Measurements from ENCODE around the gene CPED1. TPM values are rescaled to one million over a fixed set of nuclear protein-coding genes. Genes with fewer than 3 reads are reported as not detected.

The CPED1 gene
- total RNA-seq, 2 donors from 2014 or later: not detected

DNA sequence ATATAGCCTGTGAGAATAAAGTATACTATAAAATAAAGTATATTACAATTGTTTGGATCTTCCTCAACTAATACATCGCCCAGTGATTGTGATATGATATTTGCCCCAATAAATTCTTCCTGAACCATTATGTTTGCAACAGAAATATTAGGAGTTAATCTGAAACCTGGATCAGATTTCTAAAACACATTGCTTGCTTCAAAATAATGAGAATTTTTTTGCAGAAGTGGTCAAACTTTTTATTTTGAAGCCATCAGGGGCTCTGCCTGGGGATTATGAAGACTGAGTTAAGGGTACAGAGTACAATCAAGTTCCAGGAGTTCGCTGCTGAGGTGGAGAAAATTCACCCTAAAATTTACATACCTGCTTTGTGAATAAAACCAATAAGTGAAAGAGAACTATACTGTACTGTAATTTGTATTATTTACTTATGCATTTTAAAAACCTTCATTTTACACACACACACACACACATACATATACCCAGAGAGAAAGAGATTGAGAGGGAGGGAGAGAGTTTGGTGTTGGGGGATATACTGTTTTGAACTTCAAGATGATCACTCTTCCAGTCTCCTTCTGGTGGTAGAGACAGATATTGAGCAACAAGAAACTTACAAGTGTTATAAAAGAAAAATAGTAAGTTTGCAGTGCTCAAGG is 91.9 kb downstream of the CPED1 start:
- no peaks in the 10 kb centered on the region for H3K36me3 Mint-ChIP-seq (ENCODE audit: low read depth)
- no peaks in the 10 kb centered on the region for H3K9me3 Mint-ChIP-seq
- H3K4me1 Mint-ChIP-seq: no peaks in the 10 kb centered on the region
- H3K4me3 Mint-ChIP-seq: no peak overlapping the region
- no peak for ATAC-seq (replicated peaks)
- peaks cover 13% of the 10 kb centered on the region for H3K27me3 Mint-ChIP-seq
- no peak overlapping the region for H3K27ac Mint-ChIP-seq

DNA sequence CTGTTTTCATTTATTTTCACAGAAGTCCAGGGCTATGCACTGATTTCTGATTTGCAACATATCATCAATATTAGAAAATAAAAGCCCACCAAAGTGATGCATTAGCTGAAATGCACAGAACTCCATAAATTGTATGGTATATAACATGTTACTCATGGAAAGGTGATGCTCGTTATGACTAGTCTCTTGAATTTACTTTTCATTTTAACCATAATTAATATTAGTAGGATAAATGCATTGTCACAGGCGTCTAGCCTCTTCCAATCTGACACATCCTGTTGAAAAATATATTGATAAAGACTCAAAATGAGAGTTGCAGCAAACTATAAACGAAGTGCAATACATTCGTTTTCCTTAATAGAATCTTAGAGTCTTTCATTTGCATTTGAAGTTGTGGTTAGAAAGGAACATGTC is 92.4 kb downstream of the CPED1 start:
- Mint-ChIP-seq H3K27ac (no peak overlapping the region), H3K4me3 (no peak overlapping the region), H3K36me3 (ENCODE audit: low read depth) (no peaks in the 10 kb centered on the region), H3K4me1 (no peaks in the 10 kb centered on the region), H3K27me3 (peaks cover 13% of the 10 kb centered on the region), H3K9me3 (no peaks in the 10 kb centered on the region)
- ATAC-seq (replicated peaks): no peak

- Mint-ChIP-seq H3K36me3 (ENCODE audit: low read depth) (no peaks in the 10 kb centered on the region), H3K4me1 (no peaks in the 10 kb centered on the region), H3K27ac (no peak overlapping the region), H3K4me3 (no peak overlapping the region), H3K9me3 (no peaks in the 10 kb centered on the region), H3K27me3 (peaks cover 13% of the 10 kb centered on the region)
- ATAC-seq (replicated peaks): peak; percentile 73
Measured at GRCh38 chr7:121081327-121081936, 92.9 kb downstream of the CPED1 start.

GRCh38 chr7:121082400-121083101 is 94.0 kb downstream of the CPED1 start:
- H3K4me1 Mint-ChIP-seq: no peaks in the 10 kb centered on the region
- no peaks in the 10 kb centered on the region for H3K36me3 Mint-ChIP-seq (ENCODE audit: low read depth)
- no peaks in the 10 kb centered on the region for H3K9me3 Mint-ChIP-seq
- ATAC-seq (replicated peaks): no peak
- H3K27ac Mint-ChIP-seq: no peak overlapping the region
- no peak overlapping the region for H3K4me3 Mint-ChIP-seq
- H3K27me3 Mint-ChIP-seq: peaks cover 10% of the 10 kb centered on the region

GRCh38 chr7:121083138-121083789 is 94.8 kb downstream of the CPED1 start:
- peaks cover 10% of the 10 kb centered on the region for H3K27me3 Mint-ChIP-seq

GRCh38 chr7:121083790-121084251 is 95.3 kb downstream of the CPED1 start:
- no peaks in the 10 kb centered on the region for H3K9me3 Mint-ChIP-seq
- H3K36me3 Mint-ChIP-seq (ENCODE audit: low read depth): no peaks in the 10 kb centered on the region
- no peak for ATAC-seq (replicated peaks)
- H3K27ac Mint-ChIP-seq: no peak overlapping the region
- H3K4me1 Mint-ChIP-seq: no peaks in the 10 kb centered on the region
- H3K4me3 Mint-ChIP-seq: no peak overlapping the region
- peaks cover 7% of the 10 kb centered on the region for H3K27me3 Mint-ChIP-seq

More at GRCh38 chr7:121083138-121083789, 94.8 kb downstream of the CPED1 start:
- Mint-ChIP-seq H3K9me3 (no peaks in the 10 kb centered on the region), H3K27ac (no peak overlapping the region), H3K4me3 (no peak overlapping the region), H3K4me1 (no peaks in the 10 kb centered on the region), H3K36me3 (ENCODE audit: low read depth) (no peaks in the 10 kb centered on the region)
- ATAC-seq (replicated peaks): no peak

- Mint-ChIP-seq H3K27ac (no peak overlapping the region), H3K36me3 (ENCODE audit: low read depth) (no peaks in the 10 kb centered on the region), H3K4me3 (no peak overlapping the region), H3K27me3 (peaks cover 3% of the 10 kb centered on the region), H3K4me1 (no peaks in the 10 kb centered on the region), H3K9me3 (no peaks in the 10 kb centered on the region)
- ATAC-seq (replicated peaks): no peak
Measured at GRCh38 chr7:121084256-121084655, 95.7 kb downstream of the CPED1 start.

DNA sequence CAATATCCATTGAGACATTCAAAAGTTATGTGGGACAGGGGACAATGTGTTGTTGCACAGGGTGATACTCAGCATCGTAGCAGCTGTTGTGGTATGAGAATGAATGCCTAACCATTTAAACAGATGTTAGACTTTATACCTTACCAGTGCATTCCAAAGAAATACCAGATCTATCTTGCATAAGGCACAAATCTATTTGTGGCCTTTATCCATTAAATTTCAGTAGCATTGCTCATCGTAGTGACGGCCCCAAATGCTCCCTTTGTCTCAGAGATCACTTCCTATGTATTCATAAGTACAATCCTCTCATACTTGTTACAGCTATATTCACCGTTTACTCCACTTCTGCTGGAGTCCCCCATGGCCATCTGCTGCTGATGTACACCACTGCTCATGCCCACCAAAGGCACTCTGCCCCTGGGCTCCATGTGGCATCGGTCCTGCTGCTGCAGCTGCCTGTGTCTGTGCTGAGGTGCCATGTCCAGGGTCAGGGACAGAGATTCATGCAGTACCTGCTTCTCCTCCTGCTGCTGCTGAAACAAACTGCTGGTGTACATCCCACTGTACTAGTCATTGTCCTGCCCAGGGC is 96.3 kb downstream of the CPED1 start:
- Mint-ChIP-seq H3K27ac (no peak overlapping the region), H3K4me3 (no peak overlapping the region), H3K36me3 (ENCODE audit: low read depth) (no peaks in the 10 kb centered on the region), H3K9me3 (no peaks in the 10 kb centered on the region), H3K4me1 (no peaks in the 10 kb centered on the region), H3K27me3 (peaks cover 3% of the 10 kb centered on the region)
- ATAC-seq (replicated peaks): no peak

DNA sequence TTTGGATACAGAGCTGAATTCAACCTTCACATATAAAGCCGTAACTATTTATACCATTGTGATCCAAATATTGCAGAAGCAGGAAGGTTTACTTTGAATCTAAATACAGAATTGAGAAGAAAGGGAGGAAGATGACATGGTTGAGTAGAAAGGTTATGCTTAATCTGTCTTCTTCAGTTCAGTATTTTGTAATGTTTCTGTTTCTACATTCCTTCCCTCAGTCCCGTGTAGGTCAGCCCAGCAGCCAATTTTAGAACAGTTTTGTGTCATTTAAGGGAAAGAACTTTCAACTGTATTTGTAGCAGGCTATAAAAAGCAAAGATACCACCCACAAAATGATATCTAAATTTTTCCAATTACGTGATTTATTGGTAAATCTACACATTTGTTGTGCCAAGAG is 97.4 kb downstream of the CPED1 start:
- no peak for ATAC-seq (replicated peaks)
- H3K36me3 Mint-ChIP-seq (ENCODE audit: low read depth): no peaks in the 10 kb centered on the region
- no peaks in the 10 kb centered on the region for H3K4me1 Mint-ChIP-seq
- H3K27ac Mint-ChIP-seq: no peak overlapping the region
- H3K4me3 Mint-ChIP-seq: no peak overlapping the region
- H3K9me3 Mint-ChIP-seq: no peaks in the 10 kb centered on the region
- peaks cover 3% of the 10 kb centered on the region for H3K27me3 Mint-ChIP-seq

DNA sequence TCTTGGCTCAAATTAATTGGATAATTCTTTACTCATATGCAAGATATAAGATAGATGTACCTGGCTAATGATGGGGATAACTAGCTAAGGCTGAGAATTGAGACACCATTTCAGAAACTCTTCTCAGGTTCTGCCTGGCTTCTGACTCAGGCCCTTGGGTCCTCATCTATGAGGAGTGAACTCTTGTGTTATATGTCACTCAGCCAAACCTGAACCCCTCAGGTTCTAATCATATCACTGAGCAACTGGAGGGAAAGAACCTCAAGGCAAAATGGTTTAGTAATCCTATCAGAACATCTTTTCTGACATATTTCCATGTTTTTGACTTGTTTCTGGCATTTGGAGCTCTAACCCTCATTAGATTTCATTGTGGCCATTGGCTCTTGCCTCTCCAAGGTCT is 100.4 kb downstream of the CPED1 start:
- Mint-ChIP-seq H3K4me3 (no peak overlapping the region), H3K9me3 (no peaks in the 10 kb centered on the region), H3K27ac (no peak overlapping the region), H3K27me3 (peaks cover 4% of the 10 kb centered on the region), H3K4me1 (no peaks in the 10 kb centered on the region), H3K36me3 (ENCODE audit: low read depth) (no peaks in the 10 kb centered on the region)
- ATAC-seq (replicated peaks): no peak

GRCh38 chr7:121094829-121095228 is 106.3 kb downstream of the CPED1 start:
- Mint-ChIP-seq H3K27me3 (peaks cover 4% of the 10 kb centered on the region), H3K9me3 (no peaks in the 10 kb centered on the region), H3K4me3 (no peak overlapping the region), H3K36me3 (ENCODE audit: low read depth) (no peaks in the 10 kb centered on the region), H3K4me1 (no peaks in the 10 kb centered on the region), H3K27ac (no peak overlapping the region)
- ATAC-seq (replicated peaks): no peak

DNA sequence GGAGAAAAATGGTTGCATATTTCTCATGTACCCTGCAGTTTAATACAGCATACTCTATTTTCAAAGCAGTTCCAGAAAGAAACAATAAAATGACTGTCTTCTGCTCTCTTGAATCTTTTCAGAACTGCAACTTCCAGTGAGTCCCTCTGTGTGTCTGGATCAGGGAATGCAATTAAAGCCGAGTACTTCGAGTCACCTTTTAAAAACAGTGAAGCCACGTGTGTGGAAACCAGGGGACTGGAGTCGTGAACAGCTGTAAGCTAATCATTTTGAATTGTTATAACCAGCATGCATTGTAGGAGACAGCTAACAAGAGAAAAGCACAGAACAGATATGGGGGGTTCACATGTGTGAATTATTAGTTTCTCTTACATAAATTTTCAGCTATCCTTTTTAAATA is 109.1 kb downstream of the CPED1 start:
- no peaks in the 10 kb centered on the region for H3K36me3 Mint-ChIP-seq (ENCODE audit: low read depth)
- H3K4me1 Mint-ChIP-seq: no peaks in the 10 kb centered on the region
- no peak overlapping the region for H3K27ac Mint-ChIP-seq
- H3K9me3 Mint-ChIP-seq: no peaks in the 10 kb centered on the region
- ATAC-seq (replicated peaks): no peak
- no peak overlapping the region for H3K4me3 Mint-ChIP-seq
- H3K27me3 Mint-ChIP-seq: no peaks in the 10 kb centered on the region

- H3K27me3 Mint-ChIP-seq: peaks cover 4% of the 10 kb centered on the region
- H3K9me3 Mint-ChIP-seq: no peaks in the 10 kb centered on the region
- no peak overlapping the region for H3K27ac Mint-ChIP-seq
- H3K4me1 Mint-ChIP-seq: no peaks in the 10 kb centered on the region
- H3K4me3 Mint-ChIP-seq: no peak overlapping the region
- no peaks in the 10 kb centered on the region for H3K36me3 Mint-ChIP-seq (ENCODE audit: low read depth)
- no peak for ATAC-seq (replicated peaks)
Measured at GRCh38 chr7:121099572-121099971, 111.1 kb downstream of the CPED1 start.

DNA sequence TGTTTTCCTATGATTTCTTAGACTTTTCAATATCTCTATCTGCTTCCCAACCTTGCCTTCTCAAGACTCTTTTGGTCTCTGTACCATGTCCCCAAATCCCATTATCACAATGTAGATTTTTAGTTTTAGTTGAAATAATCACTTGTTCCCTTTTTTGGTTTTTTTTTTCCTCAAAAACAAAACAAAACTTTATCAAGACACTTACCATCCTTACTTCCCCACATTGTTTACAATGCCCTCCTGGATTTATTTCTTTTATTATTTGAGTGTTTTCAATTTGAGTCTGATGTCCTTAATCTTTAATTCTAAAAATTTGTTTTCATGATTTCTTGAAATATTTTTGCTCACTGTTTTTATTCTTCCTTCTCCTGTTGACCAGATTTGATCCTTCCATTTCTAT is 112.6 kb downstream of the CPED1 start:
- H3K9me3 Mint-ChIP-seq: no peaks in the 10 kb centered on the region
- no peak overlapping the region for H3K4me3 Mint-ChIP-seq
- H3K4me1 Mint-ChIP-seq: no peaks in the 10 kb centered on the region
- no peaks in the 10 kb centered on the region for H3K36me3 Mint-ChIP-seq (ENCODE audit: low read depth)
- H3K27me3 Mint-ChIP-seq: peaks cover 10% of the 10 kb centered on the region
- no peak overlapping the region for H3K27ac Mint-ChIP-seq
- ATAC-seq (replicated peaks): no peak
